NCI-H146 (cell line): ENCODE data around the gene SLC36A4.
"Not testable (repeated sequence)": the region's sequence is repeated elsewhere in the genome, so short reads cannot be mapped to it uniquely, and the experiment has no call there.

Experiments
- DNase-seq: peaks from one replicate; lab custom pipeline; 2025; lab: John Stamatoyannopoulos, UW

Gene SLC36A4

GRCh38 chr11:93122535-93123235, 75.1 kb downstream of the SLC36A4 start:
- DNase-seq = no peak

GRCh38 chr11:93118276-93118675, 79.5 kb downstream of the SLC36A4 start:
- DNase-seq = no peak

DNA sequence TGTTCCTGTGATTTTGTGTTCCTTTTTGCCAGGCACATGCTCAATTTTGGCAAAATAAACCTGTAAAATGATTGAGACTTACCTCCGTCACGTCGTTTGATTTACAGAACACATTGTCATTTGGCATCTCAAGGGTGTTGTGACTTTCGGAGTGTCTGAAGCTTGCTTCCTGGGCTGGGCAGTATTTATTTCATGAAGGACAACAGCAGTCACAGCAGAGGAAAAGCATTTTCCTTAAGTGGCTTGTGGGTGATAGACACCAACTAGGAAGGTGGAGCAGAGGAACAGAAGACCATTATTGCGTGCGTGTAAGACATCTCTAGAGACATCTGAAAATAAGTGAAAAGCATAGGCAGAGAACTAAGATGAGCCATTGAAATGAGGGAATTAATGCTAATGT, 80.2 kb downstream of the SLC36A4 start:
- DNase-seq = no peak

DNA sequence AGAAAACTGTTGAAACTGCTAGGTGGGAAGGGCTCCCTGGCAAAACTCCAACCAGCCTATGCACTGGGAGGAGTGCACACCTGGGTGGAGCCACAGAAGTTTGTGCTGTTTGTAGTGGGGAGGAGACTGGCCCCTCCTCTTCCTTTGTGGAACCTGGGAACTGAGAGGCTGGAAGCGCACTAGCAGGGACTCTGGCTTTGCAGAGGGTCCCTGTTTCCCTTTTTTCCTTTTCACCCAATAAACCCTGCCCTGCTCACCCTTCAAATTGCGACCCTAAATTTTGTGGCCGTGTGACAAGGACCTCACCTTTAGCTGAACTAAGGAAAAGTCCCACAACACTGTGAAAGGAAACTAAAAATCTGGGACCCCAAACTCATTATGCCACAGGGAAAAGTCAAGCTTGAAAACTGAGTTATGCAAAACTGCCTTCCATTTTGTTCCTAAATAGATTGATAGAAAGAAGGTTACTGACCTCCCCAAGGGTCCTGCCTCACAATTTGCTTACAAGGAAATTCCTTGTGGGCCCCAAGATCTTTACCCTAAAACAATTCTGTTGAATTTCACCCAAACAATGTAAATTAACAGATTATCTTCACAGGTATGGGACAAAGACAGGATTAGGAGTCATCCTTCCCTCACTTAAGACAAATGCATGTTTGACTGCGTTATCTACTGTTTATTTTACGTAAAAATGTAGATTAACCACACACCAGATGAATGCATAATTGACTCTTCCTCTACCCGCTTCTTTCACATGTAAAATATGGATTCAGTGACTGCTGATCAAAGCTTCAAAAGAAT, 81.0 kb downstream of the SLC36A4 start:
- DNase-seq = no peak

- DNase-seq = no peak
Measured at GRCh38 chr11:93114304-93114703, 83.5 kb downstream of the SLC36A4 start.

GRCh38 chr11:93113824-93114223, 84.0 kb downstream of the SLC36A4 start:
- DNase-seq = no peak

- not testable (repeated sequence) for DNase-seq
Measured at GRCh38 chr11:93111147-93111546, 86.6 kb downstream of the SLC36A4 start.

GRCh38 chr11:93100211-93100610, 97.6 kb downstream of the SLC36A4 start:
- DNase-seq = no peak

DNA sequence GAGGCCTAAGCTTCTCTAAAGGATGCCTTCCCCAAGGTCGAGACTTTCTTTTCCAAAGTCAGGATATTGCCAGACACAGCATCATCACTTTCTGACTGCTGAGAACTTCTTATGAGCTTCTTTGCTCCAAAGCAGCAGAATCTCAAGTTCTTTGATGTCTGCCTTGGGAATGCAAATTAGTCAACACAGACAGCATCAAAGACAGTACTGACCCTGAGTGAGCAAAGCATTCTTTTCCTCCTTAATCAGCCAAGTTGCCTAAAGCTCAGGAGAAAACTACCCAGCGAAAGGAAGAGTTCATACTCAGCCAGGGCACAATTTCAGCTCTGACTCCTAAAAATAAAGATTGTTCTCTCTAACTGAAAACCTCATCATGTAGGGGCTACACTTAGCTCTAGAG, 98.0 kb downstream of the SLC36A4 start:
- no peak for DNase-seq
